Measurements from ENCODE around the gene SCAMP1. TPM values are rescaled to one million over a fixed set of nuclear protein-coding genes. Genes with fewer than 3 reads are reported as not detected.

SCAMP1 gene
- total and polyA plus RNA-seq, 2 of the 8 experiments (the other 6 are each of a cell fraction or from before 2014, with no cell fraction given) = 18.6 to 55.9 TPM

DNA sequence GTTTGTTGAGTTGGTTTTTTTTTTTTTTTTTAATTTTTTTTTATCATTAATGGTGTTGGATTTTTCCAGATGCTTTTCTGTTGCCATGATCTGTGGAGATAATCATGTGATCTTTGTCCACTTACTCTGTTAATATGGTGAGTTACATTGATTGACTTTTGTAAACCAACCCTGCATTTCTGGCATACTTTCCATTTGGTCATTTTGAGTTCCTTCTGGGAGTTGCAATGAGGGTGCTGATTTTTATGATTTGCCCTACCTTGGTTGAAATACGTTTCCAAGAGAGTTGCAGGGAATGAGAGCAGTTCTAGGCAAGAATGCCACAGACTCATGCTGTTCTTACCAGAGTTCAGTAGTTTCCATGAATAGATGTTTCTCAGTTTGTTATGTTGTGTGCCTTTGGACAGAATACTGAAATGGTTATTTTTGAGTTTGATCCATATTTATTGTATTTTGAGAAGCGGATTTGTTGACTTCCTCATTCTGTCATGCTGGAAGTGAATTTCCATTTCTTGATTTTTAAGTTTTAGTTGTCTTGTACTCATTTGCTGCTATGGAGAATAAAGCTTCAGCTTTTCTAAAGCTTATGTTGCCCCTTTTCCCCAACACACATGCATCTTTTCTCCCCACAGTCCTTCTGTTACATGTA lies 69.0 kb downstream of the SCAMP1 start:
- H2AK5ac ChIP-seq (ENCODE audit: low read depth, low read length) = no peak overlapping the region
- H3K14ac ChIP-seq (ENCODE audit: insufficient read length) = no peak overlapping the region
- DNase-seq (ENCODE audit: low read depth in 1 of 2, low spot score in 2 of 2) (no peak), FAIRE-seq (no peak)
- no peaks in the 10 kb centered on the region for H3K79me2 ChIP-seq (ENCODE audit: control insufficient read depth in 1 of 2, insufficient read depth in 2 of 2, low read length in 2 of 2)
- no peaks in the 10 kb centered on the region for H3K9me3 ChIP-seq (ENCODE audit: insufficient read depth in 2 of 2, low read depth in 1 of 2, low read length in 1 of 2)
- no peak overlapping the region for H3K4me2 ChIP-seq (ENCODE audit: insufficient read depth in 1 of 2, low read depth in 2 of 2, low read length in 2 of 2)
- no peak overlapping the region for H4K5ac ChIP-seq (ENCODE audit: insufficient read length, low read depth, low read length)
- H2AFZ ChIP-seq (ENCODE audit: low read length) = no peak overlapping the region
- POLR2A ChIA-PET (ENCODE audit: partially characterized antibody) = no interaction called here
- WGBS, 2 experiments (ENCODE audit: extremely low coverage in 1 of 2, insufficient coverage in 1 of 2, insufficient read length in 1 of 2, insufficient replicate concordance in 2 of 2, low coverage in 1 of 2, low lambda C conversion rate in 2 of 2, missing lambda C conversion rate in 1 of 2) = 97% methylated on average over 2 of the region's 2 CpGs; no CpG with 5 or more reads in 1 of the 2 experiments
- H4K91ac ChIP-seq (replicated peaks; ENCODE audit: insufficient read length, low read length) = no peak overlapping the region
- no peaks in the 10 kb centered on the region; a peak in 1 of 8 replicates for H3K36me3 ChIP-seq (ENCODE audit: control insufficient read depth in 2 of 4, insufficient read depth in 4 of 4, low read length in 3 of 4)
- no peak overlapping the region for H3K23ac ChIP-seq (ENCODE audit: insufficient read length)
- no peak overlapping the region for H3K27ac ChIP-seq (ENCODE audit: low read depth, low read length)
- H3K56ac ChIP-seq (replicated peaks; ENCODE audit: insufficient read length, low read depth, low read length) = no peak overlapping the region
- CTCF ChIA-PET (ENCODE audit: partially characterized antibody) = no interaction called here
- no peak for TF ChIP-seq JUND (IDR thresholded peaks at IDR 0.05; ENCODE audit: low read length)
- TF ChIP-seq, protein P1, sequence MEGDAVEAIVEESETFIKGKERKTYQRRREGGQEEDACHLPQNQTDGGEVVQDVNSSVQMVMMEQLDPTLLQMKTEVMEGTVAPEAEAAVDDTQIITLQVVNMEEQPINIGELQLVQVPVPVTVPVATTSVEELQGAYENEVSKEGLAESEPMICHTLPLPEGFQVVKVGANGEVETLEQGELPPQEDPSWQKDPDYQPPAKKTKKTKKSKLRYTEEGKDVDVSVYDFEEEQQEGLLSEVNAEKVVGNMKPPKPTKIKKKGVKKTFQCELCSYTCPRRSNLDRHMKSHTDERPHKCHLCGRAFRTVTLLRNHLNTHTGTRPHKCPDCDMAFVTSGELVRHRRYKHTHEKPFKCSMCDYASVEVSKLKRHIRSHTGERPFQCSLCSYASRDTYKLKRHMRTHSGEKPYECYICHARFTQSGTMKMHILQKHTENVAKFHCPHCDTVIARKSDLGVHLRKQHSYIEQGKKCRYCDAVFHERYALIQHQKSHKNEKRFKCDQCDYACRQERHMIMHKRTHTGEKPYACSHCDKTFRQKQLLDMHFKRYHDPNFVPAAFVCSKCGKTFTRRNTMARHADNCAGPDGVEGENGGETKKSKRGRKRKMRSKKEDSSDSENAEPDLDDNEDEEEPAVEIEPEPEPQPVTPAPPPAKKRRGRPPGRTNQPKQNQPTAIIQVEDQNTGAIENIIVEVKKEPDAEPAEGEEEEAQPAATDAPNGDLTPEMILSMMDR (IDR thresholded peaks at IDR 0.05; ENCODE audit: control extremely low read depth in 1 of 3, insufficient read depth in 1 of 3, low read depth in 1 of 3, low read length in 3 of 3) = no peak
- no peak for TF ChIP-seq CTBP2 (IDR thresholded peaks at IDR 0.05; ENCODE audit: borderline replicate concordance, insufficient read depth, insufficient read length, low read length)
- TF ChIP-seq POLR2AphosphoS5 (IDR thresholded peaks at IDR 0.05; ENCODE audit: low read depth, low read length) = no peak
- no peak for TF ChIP-seq RFX5 (IDR thresholded peaks at IDR 0.05; ENCODE audit: borderline replicate concordance, low read depth, low read length)
- no peak for TF ChIP-seq POU5F1 (IDR thresholded peaks at IDR 0.05; ENCODE audit: low read depth, low read length)
- TF ChIP-seq, protein P2, sequence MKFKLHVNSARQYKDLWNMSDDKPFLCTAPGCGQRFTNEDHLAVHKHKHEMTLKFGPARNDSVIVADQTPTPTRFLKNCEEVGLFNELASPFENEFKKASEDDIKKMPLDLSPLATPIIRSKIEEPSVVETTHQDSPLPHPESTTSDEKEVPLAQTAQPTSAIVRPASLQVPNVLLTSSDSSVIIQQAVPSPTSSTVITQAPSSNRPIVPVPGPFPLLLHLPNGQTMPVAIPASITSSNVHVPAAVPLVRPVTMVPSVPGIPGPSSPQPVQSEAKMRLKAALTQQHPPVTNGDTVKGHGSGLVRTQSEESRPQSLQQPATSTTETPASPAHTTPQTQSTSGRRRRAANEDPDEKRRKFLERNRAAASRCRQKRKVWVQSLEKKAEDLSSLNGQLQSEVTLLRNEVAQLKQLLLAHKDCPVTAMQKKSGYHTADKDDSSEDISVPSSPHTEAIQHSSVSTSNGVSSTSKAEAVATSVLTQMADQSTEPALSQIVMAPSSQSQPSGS (IDR thresholded peaks at IDR 0.05; ENCODE audit: low read length) = no peak
- no peak for TF ChIP-seq RBBP5 (IDR thresholded peaks at IDR 0.05; ENCODE audit: borderline replicate concordance, low read depth, low read length)
- no peak overlapping the region for H3K4ac ChIP-seq (replicated peaks; ENCODE audit: insufficient read length, low read depth, low read length)
- H3K4me1 ChIP-seq (replicated peaks in 1 of 4; ENCODE audit: control insufficient read depth in 3 of 4, insufficient read depth in 4 of 4, low read length in 3 of 4) = no peaks in the 10 kb centered on the region
- H3K18ac ChIP-seq (ENCODE audit: extremely low read depth, low read length) = no peak overlapping the region
- H4K20me1 ChIP-seq (replicated peaks in 1 of 2; ENCODE audit: control insufficient read depth in 1 of 2, insufficient read depth in 2 of 2, low read length in 2 of 2) = no peaks in the 10 kb centered on the region
- H3K79me1 ChIP-seq (ENCODE audit: low read depth, low read length) = no peaks in the 10 kb centered on the region
- H2BK5ac ChIP-seq (ENCODE audit: low read depth, low read length) = no peak overlapping the region
- H2BK12ac ChIP-seq (ENCODE audit: low read depth, low read length) = no peak overlapping the region
- H2BK20ac ChIP-seq (ENCODE audit: low read length) = no peak overlapping the region
- H3K27me3 ChIP-seq (replicated peaks in 1 of 4; ENCODE audit: control insufficient read depth in 3 of 4, extremely low read depth in 1 of 4, insufficient read depth in 3 of 4, low read length in 3 of 4) = no peaks in the 10 kb centered on the region
- no peaks in the 10 kb centered on the region for H3K23me2 ChIP-seq (ENCODE audit: low read depth, low read length)
- no peak overlapping the region for H2BK120ac ChIP-seq (replicated peaks; ENCODE audit: low read depth, low read length)
- no peak overlapping the region for H2BK15ac ChIP-seq (ENCODE audit: low read length)
- H3K4me3 ChIP-seq (ENCODE audit: extremely low read depth in 1 of 4, insufficient read depth in 2 of 4, low read depth in 3 of 4, low read length in 4 of 4) = no peak overlapping the region
- no peak overlapping the region for H4K8ac ChIP-seq (ENCODE audit: extremely low read depth, insufficient read depth, low read length)
- no peak overlapping the region; a peak in 1 of 7 replicates for H3K9ac ChIP-seq (replicated peaks in 1 of 4; ENCODE audit: extremely low read depth in 1 of 4, low read depth in 3 of 4, low read length in 3 of 4)
